ENCODE measurements around the gene MS4A4E. TPM values are rescaled to one million over a fixed set of nuclear protein-coding genes. Genes with fewer than 3 reads are reported as not detected.

MS4A4E gene
- total RNA-seq, 4 donors from 2014 or later, result 0.60 to 5.1 (median 0.98) TPM; not detected in 1

GRCh38 chr11:60222141-60222540 lies 20.8 kb downstream of the MS4A4E start:
- no peak overlapping the region for H3K27ac ChIP-seq
- WGBS, result 93% methylated on average over 4 of the region's 4 CpGs
- H3K4me3 ChIP-seq, result no peak overlapping the region
- no peaks in the 10 kb centered on the region for H3K9me3 ChIP-seq
- no peak for DNase-seq (ENCODE audit: low spot score in 2 of 2)
- H3K36me3 ChIP-seq, result no peaks in the 10 kb centered on the region
- H3K4me1 ChIP-seq, result no peaks in the 10 kb centered on the region
- H3K27me3 ChIP-seq, result no peaks in the 10 kb centered on the region
- TF ChIP-seq POLR2AphosphoS5 (IDR thresholded peaks at IDR 0.05) (no peak), POLR2A (IDR thresholded peaks at IDR 0.05) (no peak), EP300 (IDR thresholded peaks at IDR 0.05) (no peak)
- TF ChIP-seq, protein P1, sequence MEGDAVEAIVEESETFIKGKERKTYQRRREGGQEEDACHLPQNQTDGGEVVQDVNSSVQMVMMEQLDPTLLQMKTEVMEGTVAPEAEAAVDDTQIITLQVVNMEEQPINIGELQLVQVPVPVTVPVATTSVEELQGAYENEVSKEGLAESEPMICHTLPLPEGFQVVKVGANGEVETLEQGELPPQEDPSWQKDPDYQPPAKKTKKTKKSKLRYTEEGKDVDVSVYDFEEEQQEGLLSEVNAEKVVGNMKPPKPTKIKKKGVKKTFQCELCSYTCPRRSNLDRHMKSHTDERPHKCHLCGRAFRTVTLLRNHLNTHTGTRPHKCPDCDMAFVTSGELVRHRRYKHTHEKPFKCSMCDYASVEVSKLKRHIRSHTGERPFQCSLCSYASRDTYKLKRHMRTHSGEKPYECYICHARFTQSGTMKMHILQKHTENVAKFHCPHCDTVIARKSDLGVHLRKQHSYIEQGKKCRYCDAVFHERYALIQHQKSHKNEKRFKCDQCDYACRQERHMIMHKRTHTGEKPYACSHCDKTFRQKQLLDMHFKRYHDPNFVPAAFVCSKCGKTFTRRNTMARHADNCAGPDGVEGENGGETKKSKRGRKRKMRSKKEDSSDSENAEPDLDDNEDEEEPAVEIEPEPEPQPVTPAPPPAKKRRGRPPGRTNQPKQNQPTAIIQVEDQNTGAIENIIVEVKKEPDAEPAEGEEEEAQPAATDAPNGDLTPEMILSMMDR (IDR thresholded peaks at IDR 0.05), result no peak

DNA sequence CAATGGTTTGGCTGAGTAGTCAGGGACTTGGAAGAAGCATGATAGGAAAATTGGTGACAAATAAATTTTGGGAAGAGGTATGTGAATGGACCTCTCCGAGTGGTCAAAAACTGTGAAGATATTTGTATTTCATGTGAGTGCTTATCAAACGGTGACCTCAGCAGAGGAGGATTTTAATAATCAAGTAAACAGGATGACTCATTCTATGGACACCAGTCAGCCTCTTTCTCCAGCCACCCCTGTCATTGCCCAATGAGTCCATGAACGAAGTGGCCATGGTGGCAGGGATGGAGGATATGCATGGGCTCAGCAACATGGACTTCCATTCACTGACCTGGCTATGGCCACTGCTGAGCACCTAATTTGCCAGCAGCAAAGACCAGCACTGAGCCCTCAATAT lies 21.2 kb downstream of the MS4A4E start:
- no peak for TF ChIP-seq POLR2AphosphoS5 (IDR thresholded peaks at IDR 0.05)
- no peak for TF ChIP-seq EP300 (IDR thresholded peaks at IDR 0.05)
- TF ChIP-seq, protein P1 (IDR thresholded peaks at IDR 0.05), result no peak
- TF ChIP-seq POLR2A (IDR thresholded peaks at IDR 0.05), result no peak
- Histone ChIP-seq H3K9me3 (no peaks in the 10 kb centered on the region), H3K27me3 (no peaks in the 10 kb centered on the region), H3K4me1 (no peaks in the 10 kb centered on the region), H3K36me3 (no peaks in the 10 kb centered on the region), H3K4me3 (no peak overlapping the region), H3K27ac (no peak overlapping the region)
- DNase-seq (ENCODE audit: low spot score in 2 of 2), result no peak
- WGBS, result 71% methylated on average over 2 of the region's 3 CpGs

- Histone ChIP-seq H3K27me3 (no peaks in the 10 kb centered on the region), H3K9me3 (no peaks in the 10 kb centered on the region), H3K4me1 (no peaks in the 10 kb centered on the region), H3K36me3 (no peaks in the 10 kb centered on the region), H3K4me3 (no peak overlapping the region), H3K27ac (no peak overlapping the region)
- TF ChIP-seq EP300 (IDR thresholded peaks at IDR 0.05) (no peak), POLR2A (IDR thresholded peaks at IDR 0.05) (no peak), POLR2AphosphoS5 (IDR thresholded peaks at IDR 0.05) (no peak)
- TF ChIP-seq, protein P1 (IDR thresholded peaks at IDR 0.05), result no peak
- 94% methylated on average over 2 of the region's 3 CpGs for WGBS
- DNase-seq (ENCODE audit: low spot score in 2 of 2), result no peak
Observed at GRCh38 chr11:60221181-60221580, 21.8 kb downstream of the MS4A4E start.

- DNase-seq (ENCODE audit: low spot score in 2 of 2), result no peak
- Histone ChIP-seq H3K4me3 (no peak overlapping the region), H3K9me3 (no peaks in the 10 kb centered on the region), H3K4me1 (no peaks in the 10 kb centered on the region), H3K36me3 (no peaks in the 10 kb centered on the region), H3K27ac (no peak overlapping the region), H3K27me3 (no peaks in the 10 kb centered on the region)
- TF ChIP-seq POLR2A (IDR thresholded peaks at IDR 0.05) (no peak), POLR2AphosphoS5 (IDR thresholded peaks at IDR 0.05) (no peak), EP300 (IDR thresholded peaks at IDR 0.05) (no peak)
- TF ChIP-seq, protein P1 (IDR thresholded peaks at IDR 0.05), result no peak
- WGBS, result 88% methylated on average over 1 of the region's 1 CpG
Observed at GRCh38 chr11:60214386-60214785, 28.6 kb downstream of the MS4A4E start.

GRCh38 chr11:60211206-60211605 lies 31.7 kb downstream of the MS4A4E start:
- 92% methylated on average over 4 of the region's 4 CpGs for WGBS
- no peak overlapping the region for H3K27ac ChIP-seq
- H3K4me1 ChIP-seq, result no peaks in the 10 kb centered on the region
- no peak for DNase-seq (ENCODE audit: low spot score in 2 of 2)
- H3K27me3 ChIP-seq, result no peaks in the 10 kb centered on the region
- H3K36me3 ChIP-seq, result no peaks in the 10 kb centered on the region
- no peak overlapping the region for H3K4me3 ChIP-seq
- no peaks in the 10 kb centered on the region for H3K9me3 ChIP-seq
- TF ChIP-seq POLR2A (IDR thresholded peaks at IDR 0.05) (no peak), EP300 (IDR thresholded peaks at IDR 0.05) (no peak), POLR2AphosphoS5 (IDR thresholded peaks at IDR 0.05) (no peak)
- TF ChIP-seq, protein P1 (IDR thresholded peaks at IDR 0.05), result no peak

Measured in suprapubic skin (tissue), 4 donors.